Kidney (tissue), 14 donors: Measurements from ENCODE around the gene MOB3B. TPM values are rescaled to one million over a fixed set of nuclear protein-coding genes. Genes with fewer than 3 reads are reported as not detected.

ENCODE experiments used
- DNase-seq, 5 donors: peaks; one replicate each; pipeline ENCODE4 v3.0.0-alpha.2; 2013 to 2020
- FAIRE-seq: peaks from 2 replicates; lab custom pipeline; 2012; peaks lifted over from hg19 to GRCh38; lab: Jason Lieb, UNC
- H3K27ac ChIP-seq, 2 donors: one replicate each; pipeline ENCODE4 v1.7.0; 2013; ENCODE audit warnings: low read depth in 2 of 2, low read length in 2 of 2, inconsistent platforms in 1 of 2
- H3K27me3 ChIP-seq: one replicate; pipeline ENCODE4 v1.7.1; 2013; ENCODE audit warnings: low read length, inconsistent platforms; ENCODE audit not compliant: control insufficient read depth, insufficient read depth
- H3K36me3 ChIP-seq, 3 donors: one replicate each; pipeline versions ENCODE4 v1.7.0 to v1.7.1; 2013; ENCODE audit warnings: low read length in 3 of 3, control low read depth in 1 of 3, inconsistent platforms in 1 of 3; ENCODE audit not compliant: insufficient read depth in 3 of 3, control insufficient read depth in 2 of 3
- H3K4me1 ChIP-seq, 3 donors: one replicate each; pipeline versions ENCODE4 v1.7.0 to v1.7.1; 2013; ENCODE audit warnings: low read length in 3 of 3, inconsistent platforms in 1 of 3, low read depth in 1 of 3; ENCODE audit not compliant: control insufficient read depth in 2 of 3, insufficient read depth in 2 of 3
- H3K4me3 ChIP-seq, 3 donors: one replicate each; pipeline versions ENCODE4 v1.7.0 to v1.8.1; 2013; ENCODE audit warnings: low read length in 3 of 3, control low read depth in 1 of 3, inconsistent platforms in 1 of 3
- H3K9ac ChIP-seq, 3 donors: one replicate each; pipeline versions ENCODE4 v1.7.0 to v1.7.1; 2013; ENCODE audit warnings: low read length in 3 of 3, control low read depth in 1 of 3, inconsistent platforms in 1 of 3
- H3K9me3 ChIP-seq, 3 donors: one replicate each; pipeline versions ENCODE4 v1.7.0 to v1.7.1; 2013; ENCODE audit warnings: low read length in 3 of 3, control low read depth in 1 of 3, inconsistent platforms in 1 of 3; ENCODE audit not compliant: control insufficient read depth in 2 of 3, insufficient read depth in 1 of 3
- CTCF ChIP-seq: IDR thresholded peaks from 3 replicates; pipeline ENCODE4 v1.5.1; 2012; ENCODE audit warnings: mild to moderate bottlenecking, moderate library complexity, borderline replicate concordance; ENCODE audit not compliant: insufficient read depth; ENCODE audit errors: extremely low read depth
- intact Hi-C: fragments of 100-400 bp; cut with DNase I; formaldehyde crosslinking; loops from one replicate; pipeline ENCODE4 v1.11.1; 2022
- polyA plus RNA-seq: library from polyadenylated mRNA; stranded (reverse); fragments of 350-450 nt; fragmentation: Illumina TruSeq; extraction: RNeasy Lipid Tissue Mini Kit (QIAGEN cat#74804); gene quantifications from one replicate; pipeline ENCODE4 v1.2.3, GENCODE V29; 2014; ENCODE audit warnings: low read depth, low replicate concordance; ENCODE audit not compliant: insufficient read depth
- total RNA-seq: library from RNA; stranded (reverse); fragmentation: NEBNext Ultra II Directional; extraction: Animal tissue kit (Norgen Biotek cat#: 25700); gene quantifications from one replicate; pipeline ENCODE4 v1.2.1, GENCODE V29; 2021
- donor health status: control.
- donor health status: control.
- donor health status: control.
- donor health status: control.
- donor health status: control.
- donor health status: DM: yes; HTN: yes; CAD: no.
- donor health status: Normal renal cell carcinoma (clear cell type).

The MOB3B gene
- total and polyA plus RNA-seq, 2 donors from 2014 or later = 5.9 to 22.5 TPM

DNA sequence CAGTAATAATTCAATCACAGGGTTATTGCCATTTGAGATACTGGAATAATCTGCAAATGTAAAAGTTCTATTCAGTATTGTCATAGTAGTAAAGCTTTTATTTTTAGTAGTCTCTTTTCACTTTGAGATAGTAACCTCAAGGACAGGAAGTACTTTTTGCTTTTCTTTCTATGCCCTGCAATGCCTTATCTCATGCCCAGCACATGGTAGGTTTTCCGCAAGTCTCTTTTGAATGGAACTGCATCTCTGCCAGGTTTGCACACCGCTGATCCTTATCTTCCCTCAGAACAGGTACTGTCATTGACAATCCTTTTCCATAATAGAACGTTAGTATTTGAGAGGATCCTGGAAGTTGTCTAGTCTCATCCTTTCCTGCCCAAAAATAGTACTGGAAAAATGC lies 97.3 kb downstream of the MOB3B start:
- Histone ChIP-seq H3K4me3 (no peak overlapping the region), H3K27ac (no peak overlapping the region), H3K9me3 (no peaks in the 10 kb centered on the region), H3K4me1 (peaks cover 14 to 35% (median 30%) of the 10 kb centered on the region in 3 donors), H3K36me3 (no peaks in the 10 kb centered on the region), H3K27me3 (no peaks in the 10 kb centered on the region), H3K9ac (no peak overlapping the region)
- DNase-seq (no peak), FAIRE-seq (no peak)
- no peak for TF ChIP-seq CTCF
- intact Hi-C loops = no loop called here

- Histone ChIP-seq H3K9me3 (no peaks in the 10 kb centered on the region), H3K27ac (peak overlapping the region in 1 of 2 donors; percentile 61), H3K27me3 (no peaks in the 10 kb centered on the region), H3K4me1 (peaks cover 20 to 35% (median 32%) of the 10 kb centered on the region in 3 donors), H3K4me3 (no peak overlapping the region), H3K9ac (no peak overlapping the region), H3K36me3 (no peaks in the 10 kb centered on the region)
- intact Hi-C loops = no loop called here
- DNase-seq = no peak
- no peak for TF ChIP-seq CTCF
- no peak for FAIRE-seq
Measured at GRCh38 chr9:27431543-27432147, 98.0 kb downstream of the MOB3B start.

DNA sequence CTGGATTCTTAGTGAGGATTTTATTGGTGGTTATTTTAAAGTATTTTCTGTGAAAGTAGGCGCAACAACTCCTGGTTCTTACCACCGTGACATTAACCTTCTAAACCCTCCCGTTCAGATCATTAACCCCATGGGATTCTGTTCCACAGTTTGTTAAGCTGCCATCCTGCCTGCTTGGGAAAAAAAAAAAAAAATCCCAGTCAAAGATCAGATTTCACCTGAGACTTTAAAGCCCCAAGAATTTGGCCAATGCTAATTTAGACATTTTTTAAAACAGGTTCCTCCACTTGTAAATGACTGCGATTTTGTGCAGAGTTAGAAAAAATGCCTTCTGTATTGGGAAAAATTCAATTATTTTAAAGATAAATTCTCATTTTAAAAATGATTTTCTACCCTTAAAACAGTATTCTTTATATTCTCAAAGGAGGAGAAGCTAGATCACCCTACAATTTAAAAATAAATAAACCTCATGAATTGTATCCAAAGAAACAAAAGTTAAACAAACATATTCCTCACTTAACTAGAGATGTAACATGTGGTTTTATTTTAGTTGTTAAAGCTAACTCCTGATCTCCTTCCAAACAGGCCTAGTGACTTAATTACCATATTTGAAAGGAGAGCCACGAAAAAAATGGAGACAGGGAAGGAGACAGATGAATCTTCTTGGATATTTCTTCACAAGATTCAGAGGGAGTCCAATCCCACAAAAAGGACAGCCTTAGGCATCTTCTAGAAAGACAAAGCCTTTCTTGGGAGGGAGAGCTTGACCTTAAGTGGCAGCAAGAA lies 98.7 kb downstream of the MOB3B start:
- Histone ChIP-seq H3K4me1 (peaks cover 23 to 35% (median 35%) of the 10 kb centered on the region in 3 donors), H3K9me3 (no peaks in the 10 kb centered on the region), H3K4me3 (no peak overlapping the region), H3K9ac (no peak overlapping the region), H3K36me3 (no peaks in the 10 kb centered on the region), H3K27me3 (no peaks in the 10 kb centered on the region), H3K27ac (peak overlapping the region in 1 of 2 donors; percentile 61)
- DNase-seq = peak in 2 of 5 donors; percentile 85 to 90
- intact Hi-C loops = no loop called here
- no peak for TF ChIP-seq CTCF
- no peak for FAIRE-seq
